Kidney (tissue), 14 donors: ENCODE measurements around the gene PCDHB1. TPM values are rescaled to one million over a fixed set of nuclear protein-coding genes. Genes with fewer than 3 reads are reported as not detected.

Experiments
- DNase-seq, 5 donors: peaks; one replicate each; pipeline ENCODE4 v3.0.0-alpha.2; 2013 to 2020
- FAIRE-seq: peaks from 2 replicates; lab custom pipeline; 2012; peaks lifted over from hg19 to GRCh38; lab: Jason Lieb, UNC
- H3K27ac ChIP-seq, 2 donors: one replicate each; pipeline ENCODE4 v1.7.0; 2013; ENCODE audit warnings: low read depth in 2 of 2, low read length in 2 of 2, inconsistent platforms in 1 of 2
- H3K27me3 ChIP-seq: one replicate; pipeline ENCODE4 v1.7.1; 2013; ENCODE audit warnings: low read length, inconsistent platforms; ENCODE audit not compliant: control insufficient read depth, insufficient read depth
- H3K36me3 ChIP-seq, 3 donors: one replicate each; pipeline versions ENCODE4 v1.7.0 to v1.7.1; 2013; ENCODE audit warnings: low read length in 3 of 3, control low read depth in 1 of 3, inconsistent platforms in 1 of 3; ENCODE audit not compliant: insufficient read depth in 3 of 3, control insufficient read depth in 2 of 3
- H3K4me1 ChIP-seq, 3 donors: one replicate each; pipeline versions ENCODE4 v1.7.0 to v1.7.1; 2013; ENCODE audit warnings: low read length in 3 of 3, inconsistent platforms in 1 of 3, low read depth in 1 of 3; ENCODE audit not compliant: control insufficient read depth in 2 of 3, insufficient read depth in 2 of 3
- H3K4me3 ChIP-seq, 3 donors: one replicate each; pipeline versions ENCODE4 v1.7.0 to v1.8.1; 2013; ENCODE audit warnings: low read length in 3 of 3, control low read depth in 1 of 3, inconsistent platforms in 1 of 3
- H3K9ac ChIP-seq, 3 donors: one replicate each; pipeline versions ENCODE4 v1.7.0 to v1.7.1; 2013; ENCODE audit warnings: low read length in 3 of 3, control low read depth in 1 of 3, inconsistent platforms in 1 of 3
- H3K9me3 ChIP-seq, 3 donors: one replicate each; pipeline versions ENCODE4 v1.7.0 to v1.7.1; 2013; ENCODE audit warnings: low read length in 3 of 3, control low read depth in 1 of 3, inconsistent platforms in 1 of 3; ENCODE audit not compliant: control insufficient read depth in 2 of 3, insufficient read depth in 1 of 3
- intact Hi-C: fragments of 100-400 bp; cut with DNase I; formaldehyde crosslinking; loops from one replicate; pipeline ENCODE4 v1.11.1; 2022
- polyA plus RNA-seq: library from polyadenylated mRNA; stranded (reverse); fragments of 350-450 nt; fragmentation: Illumina TruSeq; extraction: RNeasy Lipid Tissue Mini Kit (QIAGEN cat#74804); gene quantifications from one replicate; pipeline ENCODE4 v1.2.3, GENCODE V29; 2014; ENCODE audit warnings: low read depth, low replicate concordance; ENCODE audit not compliant: insufficient read depth
- total RNA-seq: library from RNA; stranded (reverse); fragmentation: NEBNext Ultra II Directional; extraction: Animal tissue kit (Norgen Biotek cat#: 25700); gene quantifications from one replicate; pipeline ENCODE4 v1.2.1, GENCODE V29; 2021
- TF ChIP-seq, protein P1 (sequence below): IDR thresholded peaks from 3 replicates; pipeline ENCODE4 v1.5.1; 2012; ENCODE audit warnings: mild to moderate bottlenecking, moderate library complexity, borderline replicate concordance; ENCODE audit not compliant: insufficient read depth; ENCODE audit errors: extremely low read depth
- donor health status: control.
- donor health status: control.
- donor health status: control.
- donor health status: control.
- donor health status: control.
- donor health status: DM: yes; HTN: yes; CAD: no.
- donor health status: Normal renal cell carcinoma (clear cell type).

PCDHB1 gene
- total and polyA plus RNA-seq, 2 donors from 2014 or later = 0.09 to 0.50 TPM

DNA sequence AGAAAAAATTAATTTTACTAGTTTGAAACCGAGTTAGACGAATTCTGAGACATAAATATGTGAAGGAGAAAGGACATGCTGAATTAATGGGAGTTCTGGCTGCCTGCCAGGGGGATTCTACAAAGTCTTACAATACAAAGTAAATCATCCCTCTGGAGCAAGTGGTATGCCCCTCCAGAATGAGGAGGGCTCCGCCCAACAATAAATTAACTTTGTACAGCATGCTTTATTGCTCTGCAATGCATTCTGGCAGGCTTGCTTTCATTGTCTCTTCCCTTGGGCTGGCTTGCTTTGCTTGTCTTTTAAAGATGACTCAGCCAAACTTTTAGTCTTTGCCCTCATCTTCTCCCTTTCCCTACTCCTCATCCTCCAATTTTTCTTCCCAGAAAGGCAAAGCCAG, 11.7 kb upstream of the PCDHB1 start:
- intact Hi-C loops = no loop called here
- Histone ChIP-seq H3K27ac (no peak overlapping the region), H3K36me3 (no peaks in the 10 kb centered on the region), H3K9me3 (no peaks in the 10 kb centered on the region), H3K27me3 (no peaks in the 10 kb centered on the region), H3K4me1 (no peaks in the 10 kb centered on the region), H3K9ac (no peak overlapping the region), H3K4me3 (peak overlapping the region in 2 of 3 donors; percentile 49 to 72)
- TF ChIP-seq, protein P1, sequence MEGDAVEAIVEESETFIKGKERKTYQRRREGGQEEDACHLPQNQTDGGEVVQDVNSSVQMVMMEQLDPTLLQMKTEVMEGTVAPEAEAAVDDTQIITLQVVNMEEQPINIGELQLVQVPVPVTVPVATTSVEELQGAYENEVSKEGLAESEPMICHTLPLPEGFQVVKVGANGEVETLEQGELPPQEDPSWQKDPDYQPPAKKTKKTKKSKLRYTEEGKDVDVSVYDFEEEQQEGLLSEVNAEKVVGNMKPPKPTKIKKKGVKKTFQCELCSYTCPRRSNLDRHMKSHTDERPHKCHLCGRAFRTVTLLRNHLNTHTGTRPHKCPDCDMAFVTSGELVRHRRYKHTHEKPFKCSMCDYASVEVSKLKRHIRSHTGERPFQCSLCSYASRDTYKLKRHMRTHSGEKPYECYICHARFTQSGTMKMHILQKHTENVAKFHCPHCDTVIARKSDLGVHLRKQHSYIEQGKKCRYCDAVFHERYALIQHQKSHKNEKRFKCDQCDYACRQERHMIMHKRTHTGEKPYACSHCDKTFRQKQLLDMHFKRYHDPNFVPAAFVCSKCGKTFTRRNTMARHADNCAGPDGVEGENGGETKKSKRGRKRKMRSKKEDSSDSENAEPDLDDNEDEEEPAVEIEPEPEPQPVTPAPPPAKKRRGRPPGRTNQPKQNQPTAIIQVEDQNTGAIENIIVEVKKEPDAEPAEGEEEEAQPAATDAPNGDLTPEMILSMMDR = no peak
- peak in 1 of 5 donors; percentile 3 for DNase-seq
- no peak for FAIRE-seq

DNA sequence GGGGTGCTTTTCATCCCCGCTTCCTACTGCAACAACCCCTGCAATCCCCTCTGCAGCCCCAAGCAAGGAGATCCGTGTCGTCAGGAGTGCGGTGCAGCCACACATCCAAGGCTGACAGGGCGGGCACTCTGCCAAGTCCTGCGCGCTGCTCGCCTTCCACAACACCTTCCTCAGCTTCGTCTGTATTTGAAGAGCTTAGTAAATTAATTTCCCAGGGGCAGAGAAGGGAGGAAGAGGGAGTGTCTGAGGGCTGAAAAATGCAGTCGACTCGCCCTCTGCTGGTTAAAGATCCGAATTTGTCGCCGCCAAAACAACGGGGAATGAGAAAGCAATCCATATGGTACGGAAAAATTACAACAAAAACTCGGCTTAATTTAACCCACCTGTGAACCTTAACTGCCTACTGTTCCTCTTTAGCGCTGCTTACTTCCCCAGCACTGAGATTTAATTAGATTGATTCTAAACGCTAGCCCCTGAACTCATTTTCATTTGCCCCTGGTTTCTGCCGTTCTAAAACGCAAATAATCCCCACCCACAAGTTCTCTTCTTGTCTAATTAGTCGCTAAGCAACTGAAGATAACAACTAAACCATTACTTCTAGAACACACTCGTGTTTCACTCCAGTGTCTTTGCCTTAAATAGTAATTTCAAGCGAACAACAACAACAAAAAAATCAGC, 10.9 kb upstream of the PCDHB1 start:
- Histone ChIP-seq H3K9me3 (no peaks in the 10 kb centered on the region), H3K27me3 (no peaks in the 10 kb centered on the region), H3K27ac (peak overlapping the region; percentile 78 to 79), H3K4me1 (no peaks in the 10 kb centered on the region), H3K4me3 (peak overlapping the region; percentile 28 to 72 (median 49)), H3K9ac (peak overlapping the region; percentile 2 to 73 (median 57)), H3K36me3 (no peaks in the 10 kb centered on the region)
- TF ChIP-seq, protein P1 = peak; percentile 61
- intact Hi-C loops = no loop called here
- FAIRE-seq (no peak), DNase-seq (peak in 3 of 5 donors; percentile 28 to 79 (median 47))

DNA sequence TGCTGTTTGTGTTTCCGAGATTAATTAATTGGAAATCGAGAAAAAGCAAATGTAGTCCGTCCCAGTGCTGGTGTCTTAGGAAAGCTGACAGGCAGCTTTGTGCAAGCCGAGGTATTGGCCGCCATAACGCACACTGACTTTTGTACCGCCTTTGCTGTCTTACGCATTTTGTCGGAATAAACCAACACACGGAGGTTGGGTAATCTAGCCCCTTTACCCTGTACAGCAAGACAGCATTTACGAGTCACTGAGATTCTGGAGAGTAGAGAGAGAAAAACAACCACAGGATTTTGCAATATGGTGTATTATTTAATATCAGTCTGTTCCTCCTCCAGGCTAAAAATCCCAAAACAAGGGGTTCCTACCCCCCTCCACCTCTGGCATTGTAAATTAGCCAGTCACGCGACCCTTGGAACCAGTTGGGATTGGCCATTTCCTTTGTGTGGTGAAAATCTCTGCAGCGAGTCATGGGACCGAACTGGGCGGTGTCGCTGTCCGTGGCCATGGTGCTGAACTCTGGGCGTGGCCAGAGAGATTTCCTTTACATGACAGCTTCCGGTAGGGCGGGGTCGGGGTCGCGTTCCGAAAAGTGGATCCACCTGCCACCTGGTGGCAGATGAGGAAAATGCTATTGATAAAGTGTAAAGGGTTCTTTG, 10.3 kb upstream of the PCDHB1 start:
- intact Hi-C loops = no loop called here
- Histone ChIP-seq H3K4me1 (no peaks in the 10 kb centered on the region), H3K9me3 (no peaks in the 10 kb centered on the region), H3K9ac (peak overlapping the region; percentile 2 to 73 (median 57)), H3K27me3 (no peaks in the 10 kb centered on the region), H3K4me3 (peak overlapping the region; percentile 28 to 72 (median 49)), H3K27ac (peak overlapping the region; percentile 78 to 79), H3K36me3 (no peaks in the 10 kb centered on the region)
- FAIRE-seq (peak; percentile 98), DNase-seq (peak; percentile 93 to 98 (median 93))
- TF ChIP-seq, protein P1 = peak; percentile 84
